Hypothalamus (tissue), 51 donors: ENCODE measurements around the gene HSPB2.
A peak's percentile ranks its signal among the peaks of the same experiment; 100 is the strongest.

Experiments used
- DNase-seq, 51 donors: peaks; one replicate each; lab custom pipeline; 2025; lab: John Stamatoyannopoulos, UW

The HSPB2 gene

GRCh38 chr11:111936040-111936540, 23.6 kb downstream of the HSPB2 start:
- peak in 2 of 51 donors; percentile 8 to 46 for DNase-seq

GRCh38 chr11:111937461-111937769, 24.9 kb downstream of the HSPB2 start:
- DNase-seq, result no peak

DNA sequence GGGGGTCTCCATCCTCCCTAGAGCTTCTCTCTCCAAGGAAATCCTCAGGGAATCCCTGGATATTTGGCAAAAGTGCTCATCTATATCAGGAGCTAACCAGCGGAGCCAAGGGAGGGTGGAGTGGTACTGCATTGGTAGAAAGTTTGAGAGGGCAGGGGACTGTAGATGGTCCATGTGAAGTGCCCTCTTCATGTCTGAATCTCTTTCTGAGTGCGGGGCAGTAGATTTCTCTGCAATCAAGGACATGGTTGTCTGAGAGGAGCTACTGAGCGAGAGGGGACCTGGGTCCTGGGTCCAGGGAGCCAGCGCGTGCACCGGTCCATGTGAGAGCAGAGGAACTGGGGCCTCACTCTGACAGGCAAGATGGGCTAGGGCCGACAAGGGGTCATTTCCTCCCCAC, 25.3 kb downstream of the HSPB2 start:
- DNase-seq, result peak in 4 of 51 donors; percentile 24 to 77 (median 48)

DNA sequence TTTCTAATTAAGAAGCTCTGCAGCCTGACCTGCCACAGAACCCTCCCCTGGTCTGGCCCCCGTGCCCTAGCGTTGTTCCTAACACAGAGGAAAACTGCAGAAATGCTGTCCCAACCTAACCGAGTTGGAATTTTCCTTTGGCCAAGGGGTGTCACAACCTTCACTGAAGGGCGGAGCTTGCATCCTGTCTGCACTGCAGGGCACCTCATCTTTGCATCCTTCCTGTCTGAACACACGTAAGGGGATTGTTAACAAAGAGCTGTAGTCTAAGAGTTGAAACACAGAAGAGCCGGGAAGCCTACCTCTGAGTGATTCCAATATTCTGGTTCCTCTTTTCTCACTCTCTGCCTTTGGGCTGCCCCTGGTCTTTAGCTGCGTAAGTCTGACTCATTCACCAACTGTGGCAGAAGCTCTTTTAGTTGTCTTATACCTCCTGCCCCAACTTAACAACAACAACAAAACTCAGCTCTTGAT, 26.2 kb downstream of the HSPB2 start:
- DNase-seq, result peak in 5 of 51 donors; percentile 23 to 71 (median 32)

DNA sequence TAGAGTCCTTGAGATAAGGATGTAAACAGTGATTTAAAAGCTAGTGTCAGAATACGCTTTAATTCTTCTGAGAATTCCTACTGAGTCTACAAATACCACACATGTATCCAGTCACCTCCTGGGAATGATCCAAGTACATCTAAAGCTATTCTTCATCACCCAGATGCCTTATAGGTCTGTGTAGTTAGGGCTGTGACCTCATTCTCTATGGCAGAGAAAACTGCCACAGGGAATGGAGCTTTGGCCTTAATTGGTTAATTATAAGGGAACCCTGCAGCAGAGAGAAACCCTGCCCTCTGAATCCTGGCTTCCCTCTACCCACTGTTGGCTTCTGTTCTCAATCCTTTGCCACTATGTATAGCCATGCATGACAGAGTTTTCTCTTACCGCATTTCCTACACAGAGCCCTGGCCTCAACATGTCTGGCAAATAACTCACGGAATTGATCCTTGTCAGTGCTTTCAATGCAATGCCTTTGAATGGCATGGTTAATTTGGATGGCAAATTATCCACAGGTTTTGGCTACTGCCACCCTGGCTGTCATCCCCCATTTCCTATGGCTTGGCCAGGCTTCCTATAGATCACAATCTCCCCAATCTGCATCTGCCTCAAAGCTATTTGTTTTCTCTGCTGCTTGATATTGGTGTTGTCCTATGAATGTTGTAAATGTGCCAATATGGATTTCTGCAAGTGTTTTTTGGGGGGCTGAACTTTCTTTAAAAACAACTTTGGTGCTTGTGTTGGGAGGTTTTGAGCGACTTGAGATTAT, 27.5 kb downstream of the HSPB2 start:
- peak in 1 of 51 donors; percentile 17 for DNase-seq

DNA sequence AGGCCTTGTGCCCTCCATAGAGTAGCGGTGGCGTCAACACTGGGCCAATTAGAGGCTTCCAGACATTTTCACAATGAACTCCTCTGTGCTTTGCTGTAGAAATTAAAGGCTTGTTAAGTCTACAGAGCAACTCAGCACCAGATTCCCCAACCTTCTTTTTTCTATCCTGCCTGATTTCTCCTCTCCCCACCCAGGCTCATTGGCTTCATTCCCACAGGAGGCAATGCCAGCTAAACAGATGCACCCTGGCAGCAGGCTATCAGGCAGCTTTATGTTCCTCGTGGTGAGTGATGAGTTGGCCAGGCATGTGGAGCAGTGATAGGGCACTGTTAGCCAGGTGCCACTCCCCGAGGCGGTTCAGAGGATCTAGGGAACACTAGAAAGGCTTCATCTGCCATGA, 29.4 kb downstream of the HSPB2 start:
- peak in 13 of 51 donors; percentile 13 to 74 (median 32) for DNase-seq

DNA sequence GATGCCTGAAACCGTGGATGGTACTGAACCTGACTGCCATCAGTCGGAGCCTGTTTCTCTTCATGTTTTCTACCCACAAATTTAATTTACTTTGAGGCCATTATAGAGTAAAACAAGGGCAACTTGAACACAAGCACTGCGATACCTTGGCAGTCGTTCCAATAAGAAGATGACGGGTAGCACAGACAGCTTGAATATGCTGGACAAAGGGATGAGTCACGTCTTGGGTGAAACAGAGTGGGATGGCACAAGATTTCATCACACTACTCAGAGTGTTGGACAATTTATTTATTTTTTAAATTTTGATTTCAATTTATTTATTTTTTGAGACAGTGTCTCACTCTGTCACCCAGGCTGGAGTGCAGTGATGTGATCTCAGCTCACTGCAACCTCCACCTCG, 30.3 kb downstream of the HSPB2 start:
- no peak for DNase-seq

DNA sequence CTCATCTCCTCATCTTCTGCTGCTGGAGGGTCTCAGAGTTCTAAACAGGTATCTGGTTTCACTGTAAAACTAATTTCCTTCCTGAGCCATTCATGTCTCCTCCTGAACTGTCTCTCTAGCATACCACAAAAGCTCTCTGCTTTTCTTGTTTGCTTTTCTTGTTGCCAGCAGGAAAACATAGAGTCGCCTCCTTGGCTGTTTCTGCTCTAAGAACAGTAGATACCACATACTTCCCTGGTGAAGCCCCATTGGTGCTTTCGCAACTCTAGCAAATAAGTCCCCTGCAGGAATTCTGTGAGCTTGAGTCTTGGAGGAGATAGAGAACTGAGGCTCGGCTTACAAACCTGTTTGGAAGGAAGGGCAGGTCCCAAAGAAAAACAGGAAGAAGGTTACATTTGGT, 31.6 kb downstream of the HSPB2 start:
- no peak for DNase-seq

DNA sequence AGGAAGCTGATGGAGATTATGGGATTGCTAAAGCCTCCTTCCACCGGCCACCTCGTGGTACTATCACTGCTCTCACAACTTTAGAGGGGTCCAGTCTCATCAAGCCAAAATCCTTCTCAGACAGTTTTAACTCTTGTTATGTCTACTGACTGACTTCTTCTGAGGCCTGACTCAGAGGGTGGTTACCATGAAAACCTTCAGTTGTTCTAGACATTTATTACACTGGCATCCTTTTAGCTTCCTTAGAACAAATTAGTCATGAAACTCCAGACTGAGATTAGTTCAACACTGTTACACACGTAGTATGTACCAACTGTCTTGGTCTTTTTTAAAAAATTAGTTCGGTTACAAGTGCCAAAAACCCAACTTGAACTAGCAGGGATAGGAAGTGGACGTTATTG, 32.1 kb downstream of the HSPB2 start:
- no peak for DNase-seq

DNA sequence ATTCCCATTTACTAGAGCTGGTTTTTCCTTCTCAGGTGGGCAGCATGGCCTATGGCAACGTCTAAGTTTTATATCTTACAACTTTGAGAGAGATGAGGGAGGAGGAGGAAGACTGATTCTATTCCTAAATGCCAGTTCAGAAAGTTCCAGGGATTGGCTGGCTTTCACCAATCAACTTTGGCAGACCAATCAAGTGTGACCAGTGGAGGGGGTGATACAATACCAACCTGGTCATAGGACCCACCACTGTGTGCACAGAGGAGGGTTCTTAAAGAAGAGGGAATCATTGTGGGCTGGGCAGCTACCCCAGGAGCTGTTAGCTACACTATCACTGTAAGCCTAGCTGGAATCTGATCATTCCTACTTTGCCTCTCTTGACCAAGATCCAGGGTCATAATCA, 32.7 kb downstream of the HSPB2 start:
- no peak for DNase-seq

DNA sequence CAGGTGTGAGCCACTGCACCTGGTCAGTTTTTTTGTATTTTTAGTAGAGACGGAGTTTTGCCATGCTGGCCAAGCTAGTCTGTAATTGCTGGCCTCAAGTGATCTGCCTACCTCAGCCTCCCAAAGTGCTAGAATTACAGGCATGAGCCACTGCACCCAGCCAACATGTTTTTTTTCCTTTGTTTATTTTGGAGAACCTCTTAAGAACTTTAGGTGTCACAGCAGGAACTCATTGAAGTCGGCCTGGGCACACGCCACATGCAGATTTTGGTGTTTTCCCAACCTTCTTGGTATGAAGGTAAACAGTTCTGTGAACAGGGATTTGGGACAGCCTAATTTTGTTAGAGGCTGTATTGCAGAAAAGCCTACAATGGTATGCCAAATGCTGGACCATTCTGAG, 34.0 kb downstream of the HSPB2 start:
- no peak for DNase-seq

GRCh38 chr11:111947143-111947542, 34.6 kb downstream of the HSPB2 start:
- no peak for DNase-seq

- DNase-seq, result no peak
Observed at GRCh38 chr11:111949519-111950426, 37.2 kb downstream of the HSPB2 start.

DNA sequence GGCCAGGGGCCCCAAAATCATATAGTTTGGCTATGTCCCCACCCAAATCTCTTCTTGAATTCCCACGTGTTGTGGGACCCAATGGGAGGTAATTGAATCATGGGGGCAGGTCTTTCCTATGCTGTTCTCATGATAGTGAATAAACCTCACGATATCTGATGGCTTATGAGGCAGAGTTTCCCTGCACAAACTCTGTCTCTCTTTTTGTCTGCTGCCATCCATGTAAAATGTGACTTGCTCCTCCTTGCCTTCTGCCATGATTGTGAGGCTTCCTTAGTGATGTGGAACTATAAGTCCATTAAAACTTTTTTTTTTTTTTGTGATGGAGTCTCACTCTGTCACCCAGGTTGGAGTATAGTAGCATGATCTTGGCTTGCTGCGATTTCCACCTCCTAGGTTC, 39.0 kb downstream of the HSPB2 start:
- DNase-seq, result no peak

DNA sequence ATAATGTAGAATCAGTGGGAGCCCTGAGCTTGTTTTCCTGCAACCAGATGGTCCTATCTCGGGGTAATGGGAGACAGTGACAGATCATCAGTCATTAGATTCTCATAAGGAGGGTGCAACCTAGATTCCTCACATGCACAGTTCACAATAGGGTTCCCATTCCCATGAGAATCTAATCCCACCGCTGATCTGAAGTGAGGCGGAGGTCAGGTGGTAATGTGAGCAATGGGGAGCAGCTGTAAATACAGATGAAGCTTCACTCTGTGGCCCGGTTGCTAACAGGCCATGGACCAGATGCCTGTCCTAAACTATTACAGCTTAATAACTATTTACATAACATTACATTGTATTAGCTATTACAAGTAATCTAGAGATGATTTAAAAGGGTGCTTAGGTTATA, 41.6 kb downstream of the HSPB2 start:
- DNase-seq, result no peak

GRCh38 chr11:111957663-111958444, 45.3 kb downstream of the HSPB2 start:
- DNase-seq, result no peak

- DNase-seq, result no peak
Observed at GRCh38 chr11:111960916-111961315, 48.4 kb downstream of the HSPB2 start.

- no peak for DNase-seq
Observed at GRCh38 chr11:111961389-111962300, 49.1 kb downstream of the HSPB2 start.
